Measurements from ENCODE around the gene GTF2H4. TPM values are rescaled to one million over a fixed set of nuclear protein-coding genes. Genes with fewer than 3 reads are reported as not detected.
A peak's percentile ranks its signal among the peaks of the same experiment; 100 is the strongest.
"Not testable (repeated sequence)": the region's sequence is repeated elsewhere in the genome, so short reads cannot be mapped to it uniquely, and the experiment has no call there.

Gene GTF2H4
- total RNA-seq, 1 donor = 10.9 TPM

- no peaks in the 10 kb centered on the region for H3K9me3 ChIP-seq (ENCODE audit: low read depth, low read length)
- H2AFZ ChIP-seq (ENCODE audit: low read length) = no peak overlapping the region
- H3K4me2 ChIP-seq (ENCODE audit: insufficient read depth, low read length) = no peak overlapping the region
- no peaks in the 10 kb centered on the region for H3K4me1 ChIP-seq (ENCODE audit: insufficient read depth, low read length)
- no peak for DNase-seq (ENCODE audit: insufficient read length, low spot score, missing footprints)
- H3K27me3 ChIP-seq (ENCODE audit: insufficient read depth, low read length) = no peaks in the 10 kb centered on the region
- no peaks in the 10 kb centered on the region for H3K79me2 ChIP-seq (ENCODE audit: insufficient read depth, low read length)
- H3K27ac ChIP-seq (ENCODE audit: low read depth, low read length) = no peak overlapping the region
- no peak for TF ChIP-seq CTCF (IDR thresholded peaks at IDR 0.05; ENCODE audit: extremely low read depth, low read depth, low read length)
- H3K4me3 ChIP-seq (ENCODE audit: insufficient read depth, low read length) = no peak overlapping the region
- no peaks in the 10 kb centered on the region for H4K20me1 ChIP-seq (ENCODE audit: insufficient read depth, low read length)
- H3K36me3 ChIP-seq (ENCODE audit: insufficient read depth, low read length) = peaks cover 13% of the 10 kb centered on the region
Measured at GRCh38 chr6:30901436-30901835, 6.6 kb upstream of the GTF2H4 start.

DNA sequence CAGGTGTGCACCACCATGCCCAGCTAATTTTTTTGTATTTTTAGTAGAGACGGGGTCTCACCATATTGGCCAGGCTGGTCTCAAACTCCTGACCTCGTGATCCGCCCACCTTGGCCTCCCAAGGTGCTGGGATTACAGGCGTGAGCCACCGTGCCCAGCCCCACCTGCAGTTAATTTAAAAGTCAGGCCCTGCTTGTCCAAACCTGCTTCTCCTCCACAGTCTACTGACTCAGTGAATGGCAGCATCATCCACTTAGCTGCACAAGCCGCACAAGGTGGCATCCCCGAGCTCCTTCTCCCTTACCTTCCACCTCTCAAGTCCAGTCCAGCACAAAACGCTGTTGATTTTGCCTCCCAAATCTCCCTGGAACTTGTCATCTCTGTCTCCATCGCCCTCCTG, 5.8 kb upstream of the GTF2H4 start:
- not testable (repeated sequence) for H3K9me3 ChIP-seq (ENCODE audit: low read depth, low read length); H3K4me1 ChIP-seq (ENCODE audit: insufficient read depth, low read length); H3K27me3 ChIP-seq (ENCODE audit: insufficient read depth, low read length); H3K4me2 ChIP-seq (ENCODE audit: insufficient read depth, low read length); H3K79me2 ChIP-seq (ENCODE audit: insufficient read depth, low read length); H3K4me3 ChIP-seq (ENCODE audit: insufficient read depth, low read length); H4K20me1 ChIP-seq (ENCODE audit: insufficient read depth, low read length); H2AFZ ChIP-seq (ENCODE audit: low read length); H3K27ac ChIP-seq (ENCODE audit: low read depth, low read length); DNase-seq (ENCODE audit: insufficient read length, low spot score, missing footprints)
- H3K36me3 ChIP-seq (ENCODE audit: insufficient read depth, low read length) = peaks cover 13% of the 10 kb centered on the region

DNA sequence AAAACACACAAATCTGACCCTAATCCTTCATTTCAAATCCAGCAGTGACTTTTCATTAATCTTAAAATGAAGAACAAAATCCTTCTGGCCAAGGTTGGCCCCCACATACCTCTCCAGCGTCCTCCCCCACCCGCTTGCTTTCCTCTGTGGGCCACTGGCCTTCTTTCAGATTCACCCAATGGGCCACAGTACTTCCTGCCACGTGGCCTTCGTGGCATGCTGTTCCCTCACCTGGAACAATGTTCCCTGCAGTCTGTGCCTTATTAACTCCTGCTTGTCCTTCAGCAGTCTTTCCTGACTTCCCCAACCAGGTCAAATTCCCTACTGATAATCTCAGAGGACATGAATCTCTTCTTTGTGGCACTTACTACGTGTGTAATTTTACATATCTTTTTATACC, 5.3 kb upstream of the GTF2H4 start:
- Histone ChIP-seq H2AFZ (ENCODE audit: low read length) (no peak overlapping the region), H3K79me2 (ENCODE audit: insufficient read depth, low read length) (no peaks in the 10 kb centered on the region), H3K27me3 (ENCODE audit: insufficient read depth, low read length) (no peaks in the 10 kb centered on the region), H3K27ac (ENCODE audit: low read depth, low read length) (no peak overlapping the region), H4K20me1 (ENCODE audit: insufficient read depth, low read length) (no peaks in the 10 kb centered on the region), H3K4me3 (ENCODE audit: insufficient read depth, low read length) (no peak overlapping the region), H3K9me3 (ENCODE audit: low read depth, low read length) (no peaks in the 10 kb centered on the region), H3K4me1 (ENCODE audit: insufficient read depth, low read length) (no peaks in the 10 kb centered on the region), H3K4me2 (ENCODE audit: insufficient read depth, low read length) (no peak overlapping the region), H3K36me3 (ENCODE audit: insufficient read depth, low read length) (peaks cover 13% of the 10 kb centered on the region)
- DNase-seq (ENCODE audit: insufficient read length, low spot score, missing footprints) = no peak
- no peak for TF ChIP-seq CTCF (IDR thresholded peaks at IDR 0.05; ENCODE audit: extremely low read depth, low read depth, low read length)

DNA sequence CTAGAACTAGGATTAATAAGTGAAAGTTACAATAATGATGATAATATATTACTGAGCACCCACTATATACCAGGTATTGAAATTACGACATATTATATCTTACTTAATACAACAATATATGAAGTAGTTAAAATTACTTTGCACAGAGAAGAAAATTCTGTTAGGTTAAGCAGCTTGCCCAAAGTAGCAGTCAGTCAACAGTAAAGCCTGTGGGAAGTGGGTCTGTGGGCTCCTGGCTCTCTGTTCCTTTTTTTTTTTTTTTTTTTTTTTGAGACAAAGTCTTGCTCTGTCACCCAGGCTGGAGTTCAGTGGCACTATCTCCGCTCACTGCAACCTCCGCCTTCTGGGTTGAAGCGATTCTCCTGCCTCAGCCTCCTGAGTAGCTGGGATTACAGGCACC, 4.8 kb upstream of the GTF2H4 start:
- H3K4me1 ChIP-seq (ENCODE audit: insufficient read depth, low read length) = no peaks in the 10 kb centered on the region
- H3K27me3 ChIP-seq (ENCODE audit: insufficient read depth, low read length) = no peaks in the 10 kb centered on the region
- H2AFZ ChIP-seq (ENCODE audit: low read length) = no peak overlapping the region
- H3K9me3 ChIP-seq (ENCODE audit: low read depth, low read length) = no peaks in the 10 kb centered on the region
- DNase-seq (ENCODE audit: insufficient read length, low spot score, missing footprints) = no peak
- H4K20me1 ChIP-seq (ENCODE audit: insufficient read depth, low read length) = no peaks in the 10 kb centered on the region
- no peak overlapping the region for H3K4me2 ChIP-seq (ENCODE audit: insufficient read depth, low read length)
- H3K79me2 ChIP-seq (ENCODE audit: insufficient read depth, low read length) = peaks cover 2% of the 10 kb centered on the region
- peaks cover 9% of the 10 kb centered on the region for H3K36me3 ChIP-seq (ENCODE audit: insufficient read depth, low read length)
- TF ChIP-seq CTCF (IDR thresholded peaks at IDR 0.05; ENCODE audit: extremely low read depth, low read depth, low read length) = no peak
- H3K4me3 ChIP-seq (ENCODE audit: insufficient read depth, low read length) = no peak overlapping the region
- no peak overlapping the region for H3K27ac ChIP-seq (ENCODE audit: low read depth, low read length)

- peak overlapping the region; percentile 82 for H3K4me2 ChIP-seq (ENCODE audit: insufficient read depth, low read length)
- not testable (repeated sequence) for H3K27ac ChIP-seq (ENCODE audit: low read depth, low read length); H3K9me3 ChIP-seq (ENCODE audit: low read depth, low read length); DNase-seq (ENCODE audit: insufficient read length, low spot score, missing footprints); H3K4me1 ChIP-seq (ENCODE audit: insufficient read depth, low read length); H4K20me1 ChIP-seq (ENCODE audit: insufficient read depth, low read length); H3K27me3 ChIP-seq (ENCODE audit: insufficient read depth, low read length)
- H3K4me3 ChIP-seq (ENCODE audit: insufficient read depth, low read length) = peak overlapping the region; percentile 99
- peaks cover 15% of the 10 kb centered on the region for H3K79me2 ChIP-seq (ENCODE audit: insufficient read depth, low read length)
- H2AFZ ChIP-seq (ENCODE audit: low read length) = peak overlapping the region; percentile 97
- H3K36me3 ChIP-seq (ENCODE audit: insufficient read depth, low read length) = peaks cover 21% of the 10 kb centered on the region
Measured at GRCh38 chr6:30907290-30907757, 683 bp upstream of the GTF2H4 start.
